CD4-positive, alpha-beta T cell treated with Interleukin-21 for 1 hour (primary cell): ENCODE measurements around the gene FCSK.

Source experiments
- DNase-seq: peaks from one replicate; pipeline ENCODE4 v3.0.0-alpha.2; 2020

Gene FCSK

GRCh38 chr16:70526403-70526802 is 72.0 kb downstream of the FCSK start:
- no peak for DNase-seq

GRCh38 chr16:70527315-70527996 is 73.1 kb downstream of the FCSK start:
- no peak for DNase-seq

GRCh38 chr16:70529051-70529777 is 74.8 kb downstream of the FCSK start:
- DNase-seq, result peak; percentile 51
